ENCODE measurements around the gene TFEC.

DNA sequence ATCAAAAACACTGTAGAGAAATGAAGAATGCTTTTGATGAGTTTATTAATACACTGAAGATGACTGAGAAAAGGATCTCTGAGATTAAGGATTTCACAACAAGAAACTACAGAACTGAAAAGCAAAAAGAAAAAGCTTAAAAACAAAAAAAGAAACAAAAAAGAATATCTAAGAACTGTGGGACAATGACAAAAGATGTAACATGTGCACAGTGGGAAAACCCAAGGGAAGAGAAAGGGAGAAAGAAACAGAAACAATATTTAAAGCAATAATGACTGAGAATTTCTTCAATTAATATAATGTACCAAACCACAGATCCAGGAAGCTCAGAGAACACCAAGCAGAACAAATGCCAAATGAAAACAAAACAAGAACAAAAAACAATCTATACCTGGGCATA is 42.2 kb downstream of the TFEC start:
- TF ChIP-seq, protein P1, sequence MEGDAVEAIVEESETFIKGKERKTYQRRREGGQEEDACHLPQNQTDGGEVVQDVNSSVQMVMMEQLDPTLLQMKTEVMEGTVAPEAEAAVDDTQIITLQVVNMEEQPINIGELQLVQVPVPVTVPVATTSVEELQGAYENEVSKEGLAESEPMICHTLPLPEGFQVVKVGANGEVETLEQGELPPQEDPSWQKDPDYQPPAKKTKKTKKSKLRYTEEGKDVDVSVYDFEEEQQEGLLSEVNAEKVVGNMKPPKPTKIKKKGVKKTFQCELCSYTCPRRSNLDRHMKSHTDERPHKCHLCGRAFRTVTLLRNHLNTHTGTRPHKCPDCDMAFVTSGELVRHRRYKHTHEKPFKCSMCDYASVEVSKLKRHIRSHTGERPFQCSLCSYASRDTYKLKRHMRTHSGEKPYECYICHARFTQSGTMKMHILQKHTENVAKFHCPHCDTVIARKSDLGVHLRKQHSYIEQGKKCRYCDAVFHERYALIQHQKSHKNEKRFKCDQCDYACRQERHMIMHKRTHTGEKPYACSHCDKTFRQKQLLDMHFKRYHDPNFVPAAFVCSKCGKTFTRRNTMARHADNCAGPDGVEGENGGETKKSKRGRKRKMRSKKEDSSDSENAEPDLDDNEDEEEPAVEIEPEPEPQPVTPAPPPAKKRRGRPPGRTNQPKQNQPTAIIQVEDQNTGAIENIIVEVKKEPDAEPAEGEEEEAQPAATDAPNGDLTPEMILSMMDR (conservative IDR thresholded peaks at IDR 0.05): no peak
- no peak for TF ChIP-seq ZFX (IDR thresholded peaks at IDR 0.05)
